GM21447 (cell line): ENCODE measurements around the gene TESMIN.

Experiments used
- ATAC-seq: cut with Tn5 transposase; IDR thresholded peaks from one replicate; pipeline ENCODE4 v1.9.1; 2021; ENCODE audit not compliant: unreplicated experiment

Gene TESMIN

DNA sequence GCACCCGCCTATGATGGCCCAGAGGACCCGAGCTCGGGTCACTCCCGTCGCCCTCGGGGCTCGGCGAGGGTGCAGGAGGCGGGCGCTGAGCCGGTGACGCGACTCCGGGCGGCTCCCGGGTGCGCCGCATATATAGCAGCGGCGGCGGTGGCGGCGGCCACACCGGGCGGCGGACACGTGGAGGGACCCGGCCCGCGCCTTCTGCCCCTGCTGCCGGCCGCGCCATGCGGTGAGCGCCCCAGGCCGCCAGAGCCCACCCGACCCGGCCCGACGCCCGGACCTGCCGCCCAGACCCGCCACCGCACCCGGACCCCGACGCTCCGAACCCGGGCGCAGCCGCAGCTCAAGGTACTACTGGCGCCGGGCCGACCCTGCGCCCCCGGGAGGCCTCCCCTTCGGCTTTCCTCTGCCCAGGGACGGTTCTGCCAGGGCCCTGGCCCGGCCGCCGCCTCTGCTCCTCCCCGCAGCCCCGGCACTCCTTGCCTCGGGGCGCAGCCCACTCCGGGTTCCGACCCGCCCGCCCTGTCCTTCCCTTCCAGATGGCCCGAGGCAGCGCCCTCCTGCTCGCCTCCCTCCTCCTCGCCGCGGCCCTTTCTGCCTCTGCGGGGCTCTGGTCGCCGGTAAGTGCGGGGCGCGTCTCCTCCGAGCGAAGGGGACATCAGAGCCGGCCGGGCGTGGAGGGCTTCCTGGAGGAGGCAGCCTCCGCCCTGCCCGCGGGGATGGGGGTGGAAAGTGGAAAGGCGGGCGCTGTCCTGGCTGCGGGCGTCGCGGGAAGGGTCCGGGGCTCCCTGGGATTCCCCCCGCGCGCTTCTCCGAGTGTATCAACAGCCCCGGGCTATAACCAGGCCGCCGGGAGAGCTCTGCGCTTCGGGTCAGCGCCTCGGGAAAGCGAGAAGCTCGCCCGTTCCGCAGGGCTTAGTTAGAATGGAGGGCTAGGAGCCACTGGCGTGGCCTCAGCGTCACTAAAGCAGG, 66.6 kb downstream of the TESMIN start, which contains the start of gene GAL:
Gene GAL, plus strand, starts transcription at position 160 of the 972 bp plus-strand sequence. Its CDS starts 380 bp downstream, at position 540.
- no peak for ATAC-seq

DNA sequence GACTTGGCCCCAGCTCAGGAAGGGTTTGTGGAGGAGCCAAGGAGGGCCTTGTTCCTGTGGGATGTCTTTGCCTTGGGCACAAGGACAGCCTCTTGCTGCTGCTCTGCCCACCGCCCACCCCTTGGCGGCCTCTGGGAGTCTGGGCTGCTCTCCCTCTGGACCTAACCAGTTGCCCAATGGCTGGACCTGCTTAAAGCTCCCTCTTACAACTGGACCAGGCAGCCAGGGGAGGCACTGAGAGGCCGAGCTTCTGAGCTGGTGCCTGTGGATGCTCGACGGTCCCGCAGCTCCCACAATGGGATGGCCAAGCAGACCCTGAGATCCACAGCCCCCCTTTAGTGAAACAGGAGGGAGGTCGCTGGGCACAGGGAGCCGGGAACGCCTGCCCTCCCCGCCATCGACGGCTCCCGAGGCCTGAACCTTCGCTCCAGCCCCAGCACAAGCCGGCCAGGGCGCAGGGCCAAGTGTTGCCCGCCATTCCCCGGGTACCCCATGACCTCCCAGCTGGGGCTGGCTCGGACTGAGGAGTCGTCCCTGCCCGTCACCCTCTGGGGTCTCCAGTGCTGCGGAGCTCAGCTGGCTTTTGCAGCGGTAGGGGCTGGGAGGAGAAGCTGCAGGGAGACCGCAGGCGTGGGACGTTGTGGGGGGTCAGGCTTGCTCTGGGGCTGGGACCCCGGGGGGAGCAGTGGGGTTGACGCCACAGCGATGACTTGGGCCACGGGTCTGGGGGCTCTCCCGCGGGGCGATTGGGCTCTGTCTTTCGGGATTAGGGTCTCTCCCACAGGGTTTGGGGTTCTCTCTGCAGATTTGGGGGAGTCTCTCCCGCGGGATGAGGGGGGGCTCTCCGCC, 67.6 kb downstream of the TESMIN start:
- no peak for ATAC-seq

DNA sequence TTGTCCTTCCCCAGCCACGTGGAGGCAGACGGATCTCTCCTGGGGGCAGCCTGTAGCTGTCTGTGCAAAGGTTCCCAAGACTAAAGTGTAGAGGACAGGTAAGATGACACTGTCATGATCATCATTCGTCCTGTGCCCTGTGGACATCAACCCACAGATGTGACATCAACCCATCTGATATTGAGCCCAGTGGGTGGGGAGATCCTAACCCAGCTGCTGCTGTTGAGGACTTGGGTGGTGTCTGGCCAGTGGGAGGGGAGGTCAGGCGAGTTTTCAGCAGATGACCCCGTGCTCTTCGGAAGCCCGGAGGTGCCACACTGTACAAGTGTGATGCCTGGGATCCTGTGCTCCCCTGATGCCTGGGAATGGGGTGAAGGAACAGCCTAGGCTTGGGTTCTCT, 68.2 kb downstream of the TESMIN start:
- no peak for ATAC-seq

DNA sequence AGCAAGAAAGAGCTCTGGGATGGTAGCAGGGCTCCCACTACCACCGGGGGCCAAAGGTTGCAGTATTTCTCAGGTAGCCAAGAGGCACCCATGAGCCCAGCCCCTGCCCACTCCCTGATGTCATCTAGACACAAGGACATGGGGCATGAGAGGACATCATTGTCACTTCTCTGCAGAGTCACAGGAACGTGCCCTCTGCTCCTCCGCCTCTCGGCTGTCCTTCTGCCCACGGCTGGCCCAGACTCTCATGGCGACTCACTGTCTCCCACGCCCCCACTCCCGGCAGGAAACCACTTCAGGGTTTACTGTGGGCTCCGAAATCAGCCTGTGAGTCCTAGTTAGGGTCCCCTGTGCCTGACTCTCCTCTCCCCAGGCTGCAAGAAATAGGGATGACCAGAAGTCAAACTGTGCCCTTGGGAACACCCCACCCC, 68.8 kb downstream of the TESMIN start:
- no peak for ATAC-seq

DNA sequence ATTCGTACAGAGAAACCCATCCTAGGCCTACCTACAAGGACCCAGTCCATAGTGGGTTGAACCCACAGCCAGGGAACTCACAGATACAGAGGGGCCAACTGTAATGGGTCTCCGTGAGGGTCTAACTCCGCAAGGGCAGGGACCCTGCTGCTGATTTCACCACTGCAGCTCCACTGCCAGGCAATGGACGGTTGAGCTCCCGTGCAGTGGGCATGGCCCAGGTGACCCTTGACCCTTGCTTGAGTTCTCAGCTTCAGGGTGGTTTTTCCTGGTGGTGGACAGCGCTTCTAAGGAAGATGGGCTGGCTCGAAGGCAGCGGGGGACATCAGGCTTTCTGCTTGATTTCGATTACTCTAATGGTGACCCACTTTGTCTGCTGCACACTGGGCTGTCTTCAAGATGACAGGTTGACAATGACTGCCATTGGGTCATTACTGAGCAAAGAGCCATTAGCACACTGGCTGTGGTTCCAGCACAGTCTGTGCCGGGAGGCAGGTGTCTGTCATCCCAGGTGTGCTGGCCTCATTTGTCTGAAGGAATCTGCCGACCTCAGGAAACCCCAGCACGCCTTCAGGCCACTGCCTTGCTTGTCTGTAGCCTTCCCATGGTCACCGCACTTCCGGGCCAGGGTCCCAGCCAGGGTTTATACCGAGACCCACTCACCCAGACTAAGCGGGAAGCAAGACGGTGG, 70.6 kb downstream of the TESMIN start:
- no peak for ATAC-seq

DNA sequence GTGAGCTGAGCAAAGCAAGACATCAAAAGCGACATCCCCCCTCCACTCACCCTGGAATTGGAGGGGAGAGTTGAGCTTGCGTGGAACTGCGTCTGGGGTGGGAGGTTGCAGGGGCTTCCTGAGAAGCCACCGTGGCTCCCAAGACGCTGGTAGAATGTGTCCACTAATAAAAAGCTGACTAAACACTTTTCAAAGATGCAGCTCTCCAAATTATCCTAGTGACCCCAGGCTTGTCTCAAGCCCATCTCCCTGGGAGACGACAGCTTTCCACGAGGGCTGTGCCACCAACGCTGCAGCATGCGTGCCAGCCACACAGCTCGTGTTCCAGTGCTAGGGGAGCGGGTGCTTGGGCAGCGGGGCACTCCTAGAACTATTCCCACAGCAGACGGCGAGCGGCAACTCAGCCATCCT, 73.3 kb downstream of the TESMIN start:
- no peak for ATAC-seq

DNA sequence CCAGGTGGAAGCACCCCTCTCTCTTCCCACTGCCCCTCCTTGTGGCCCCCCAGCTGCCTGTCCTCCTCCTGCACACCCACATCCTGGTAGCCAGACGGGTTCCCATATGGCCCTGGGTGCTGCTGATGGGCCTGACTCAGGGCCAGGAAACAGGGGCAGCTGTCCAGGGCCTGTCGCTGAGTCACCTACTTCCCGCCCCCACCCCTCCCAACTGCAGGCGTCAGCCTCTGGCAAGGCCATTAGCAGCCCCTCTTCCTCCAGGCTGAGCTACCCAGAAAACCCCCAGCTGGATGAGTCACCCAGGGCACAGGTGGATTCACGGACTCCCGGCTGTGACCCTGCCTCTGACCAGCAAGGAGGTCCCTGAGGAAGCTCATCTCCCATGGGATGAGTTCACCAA, 73.9 kb downstream of the TESMIN start:
- ATAC-seq, result no peak

DNA sequence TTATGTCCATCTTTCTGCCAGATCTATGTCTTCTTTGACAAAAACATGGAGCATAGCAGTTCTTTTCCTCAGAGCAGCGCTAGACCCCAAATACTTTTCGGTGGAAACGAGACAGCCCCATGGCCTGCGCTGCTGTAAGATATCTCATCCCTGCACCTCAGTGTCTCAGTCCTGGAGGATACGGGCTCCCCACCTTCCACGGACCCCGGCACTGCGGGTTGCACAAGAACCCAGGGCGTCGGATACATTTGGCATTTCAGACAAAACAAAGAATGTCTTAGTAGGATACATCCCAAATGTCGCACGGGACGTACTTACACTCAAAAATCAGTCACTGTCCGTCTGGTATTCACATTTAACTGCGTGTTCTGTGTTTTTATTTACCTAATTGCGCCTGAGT, 76.9 kb downstream of the TESMIN start:
- no peak for ATAC-seq

DNA sequence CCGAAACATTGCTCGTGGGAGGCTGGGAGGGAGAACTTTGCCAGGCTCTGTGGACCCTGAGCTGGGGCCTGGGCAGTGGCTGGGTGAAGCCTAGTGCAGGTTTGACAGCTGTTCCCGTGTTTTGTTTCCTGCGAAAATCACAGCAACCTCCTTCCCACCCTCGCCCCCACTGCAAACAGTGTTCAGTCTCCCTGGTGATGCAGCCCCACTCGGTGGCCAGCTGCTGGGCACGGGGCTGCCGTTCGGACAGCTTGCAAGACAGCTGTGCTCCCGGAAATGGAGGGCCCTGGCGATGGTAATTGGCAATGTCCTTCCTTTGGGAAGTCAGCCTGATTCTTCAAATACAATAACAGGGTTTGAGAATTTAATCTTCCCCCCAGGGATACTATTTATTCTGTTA, 77.3 kb downstream of the TESMIN start:
- ATAC-seq, result no peak

DNA sequence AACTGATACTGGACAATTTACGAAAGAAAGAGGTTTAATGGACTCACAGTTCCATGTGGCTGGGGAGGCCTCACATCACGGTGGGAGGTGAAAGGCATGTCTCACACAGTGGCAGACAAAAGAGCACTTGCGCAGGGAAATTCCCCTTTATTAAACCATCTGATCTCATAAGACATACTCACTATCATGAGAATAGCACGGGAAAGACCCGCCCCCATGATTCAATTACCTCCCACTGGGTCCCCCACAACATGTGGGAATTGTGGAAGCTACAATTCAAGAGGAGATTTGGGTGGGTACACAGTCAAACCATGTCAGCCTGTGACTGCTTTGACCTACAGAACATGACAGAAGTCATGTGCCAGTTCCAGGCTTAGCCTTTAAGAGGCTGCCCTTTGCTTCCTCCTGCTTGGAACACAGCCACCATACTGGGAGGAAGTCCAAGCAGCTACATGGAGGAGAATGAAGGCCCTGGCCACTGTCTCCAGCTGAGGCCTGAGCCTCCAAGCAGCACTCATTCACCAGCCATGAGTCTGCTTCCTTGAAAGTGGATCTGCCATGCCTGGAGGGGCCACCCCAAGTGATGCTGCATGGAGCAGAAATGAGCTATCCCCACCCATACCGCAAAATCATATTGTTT, 77.9 kb downstream of the TESMIN start:
- ATAC-seq, result no peak

DNA sequence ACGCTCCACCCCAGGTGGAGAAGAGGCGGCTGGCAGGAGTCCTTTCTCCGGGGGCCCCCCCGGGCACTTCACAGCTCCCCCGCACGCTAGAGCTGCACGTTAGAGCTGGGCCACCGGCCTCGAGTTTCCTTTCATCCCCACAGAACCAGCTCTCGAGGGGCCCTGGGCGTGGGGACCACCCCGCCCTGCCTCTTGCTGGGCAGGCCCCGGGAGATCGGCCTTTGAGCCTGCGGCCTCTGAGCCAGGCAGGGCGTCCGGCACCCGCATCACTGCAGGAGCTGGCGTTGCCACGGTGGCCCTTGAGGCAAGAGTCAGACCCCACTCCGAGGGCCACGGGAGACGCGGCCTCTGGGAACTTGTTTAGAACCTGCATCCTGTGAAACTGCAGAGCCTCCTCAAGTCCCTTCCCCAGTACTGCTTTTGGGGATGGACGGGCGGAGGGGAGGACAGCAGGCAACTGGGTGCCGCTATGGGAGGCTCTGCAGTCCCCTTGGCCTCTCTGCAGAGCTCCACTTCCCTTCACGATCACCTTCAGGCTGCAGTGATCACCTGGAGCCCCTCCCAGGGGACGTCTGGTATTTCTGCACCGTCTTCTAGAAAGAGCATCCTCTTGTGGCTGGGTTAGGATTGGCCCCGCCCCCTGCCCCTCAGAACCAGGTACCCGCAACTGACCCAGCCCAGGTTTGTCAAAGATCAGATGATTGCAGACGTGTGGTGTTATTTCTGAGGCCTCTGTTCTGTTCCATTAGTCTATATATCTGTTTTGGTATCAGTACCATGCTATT, 80.9 kb downstream of the TESMIN start:
- no peak for ATAC-seq

DNA sequence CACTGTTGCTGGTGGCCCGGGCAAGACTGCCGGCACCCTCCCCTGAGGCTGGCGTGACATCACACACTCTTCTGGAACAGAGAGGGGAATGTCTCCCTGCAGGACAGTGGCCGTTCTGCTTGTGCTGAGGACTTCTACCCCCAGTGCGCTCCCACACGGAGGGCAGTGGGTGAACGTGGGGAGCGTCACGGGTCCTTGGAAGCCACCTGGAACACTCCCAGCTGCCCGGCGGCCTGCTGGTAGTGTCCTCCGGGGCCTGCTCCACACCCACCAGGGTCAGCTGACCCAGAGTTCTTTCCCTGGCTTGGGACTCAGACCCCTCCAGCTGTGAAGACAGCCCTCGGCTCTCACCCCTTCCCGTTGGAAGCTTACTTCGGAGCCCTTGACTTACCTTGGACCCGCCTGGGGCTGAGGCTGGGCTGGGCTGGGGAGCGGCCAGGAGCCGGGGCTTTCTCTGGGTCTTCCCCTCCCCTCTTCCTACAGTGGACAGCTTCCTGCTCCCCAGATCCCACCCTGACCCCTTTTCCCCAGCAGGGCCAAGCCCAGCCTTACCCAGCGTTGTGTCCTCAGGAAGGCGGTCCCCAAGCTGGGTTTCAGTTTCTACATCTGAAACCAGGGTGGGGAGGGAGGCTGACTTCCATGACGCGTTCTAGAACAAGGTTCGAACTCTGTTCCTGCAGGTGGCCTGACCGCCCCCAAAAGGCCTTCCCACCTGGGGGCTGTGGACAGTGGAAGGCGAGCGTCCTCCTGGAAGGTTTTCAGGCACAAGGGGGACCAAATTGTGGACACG, 81.8 kb downstream of the TESMIN start:
- no peak for ATAC-seq

DNA sequence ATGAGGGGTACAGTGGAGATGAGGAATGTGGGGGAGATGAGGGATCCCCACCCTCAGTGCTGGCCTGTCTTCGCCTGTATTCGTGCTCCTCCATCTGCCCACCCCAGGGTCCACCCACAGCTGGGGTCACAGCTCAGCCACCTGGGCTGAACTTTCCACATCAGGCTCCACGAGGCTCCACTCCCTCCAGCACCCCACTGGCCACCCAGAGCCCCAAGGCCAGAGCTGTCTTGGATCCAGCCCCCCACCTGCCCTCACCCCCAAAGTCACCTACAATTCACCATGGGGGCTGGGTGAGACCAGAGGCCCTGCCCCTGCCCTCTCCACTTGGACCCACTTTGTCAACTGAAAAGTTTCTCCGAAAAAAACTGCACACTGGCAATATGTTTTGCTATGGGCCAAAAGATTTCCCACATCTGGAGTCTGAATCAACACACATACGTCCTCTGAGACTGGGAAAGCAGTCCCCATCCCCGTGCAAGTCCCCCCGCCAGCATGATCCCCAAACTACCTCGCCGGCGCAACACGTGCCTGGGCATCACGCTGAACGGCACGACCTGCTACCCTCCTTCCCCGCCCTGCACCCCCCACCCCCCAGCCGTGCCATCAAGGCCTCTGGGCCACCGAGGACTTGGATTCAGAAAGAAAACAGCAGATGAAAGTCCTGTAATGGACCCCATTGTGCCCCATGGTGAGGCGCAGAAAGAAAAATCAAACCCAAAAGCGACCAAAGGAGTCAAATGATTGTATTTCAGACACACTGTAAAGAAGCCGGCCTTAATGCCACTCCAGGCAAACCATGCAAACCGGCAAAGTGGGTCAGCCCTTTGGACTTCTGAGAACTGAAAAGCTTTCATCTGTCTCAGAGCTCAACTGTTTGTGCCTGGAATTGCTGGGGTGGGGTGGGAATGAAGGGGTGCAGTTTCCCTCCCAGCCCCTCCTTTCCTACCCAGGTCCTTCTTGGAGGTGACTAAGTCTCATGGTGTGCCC, 83.5 kb downstream of the TESMIN start:
- ATAC-seq, result no peak

DNA sequence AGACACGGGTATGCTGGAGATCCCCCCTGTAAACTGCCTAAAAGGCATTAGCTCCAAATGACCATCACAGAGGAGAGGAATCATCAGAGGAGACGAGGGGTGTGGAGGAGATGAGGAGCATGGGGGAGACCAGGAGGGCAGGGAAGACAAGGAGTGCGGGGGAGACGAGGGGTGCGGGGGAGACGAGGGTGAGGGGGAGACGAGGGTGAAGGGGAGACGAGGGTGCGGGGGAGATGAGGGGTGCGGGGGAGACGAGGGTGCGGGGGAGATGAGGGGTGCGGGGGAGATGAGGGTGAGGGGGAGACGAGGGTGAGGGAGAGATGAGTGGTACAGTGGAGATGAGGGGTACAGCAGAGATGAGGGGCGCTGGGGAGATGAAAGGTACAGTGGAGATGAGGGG, 84.5 kb downstream of the TESMIN start:
- no peak for ATAC-seq

DNA sequence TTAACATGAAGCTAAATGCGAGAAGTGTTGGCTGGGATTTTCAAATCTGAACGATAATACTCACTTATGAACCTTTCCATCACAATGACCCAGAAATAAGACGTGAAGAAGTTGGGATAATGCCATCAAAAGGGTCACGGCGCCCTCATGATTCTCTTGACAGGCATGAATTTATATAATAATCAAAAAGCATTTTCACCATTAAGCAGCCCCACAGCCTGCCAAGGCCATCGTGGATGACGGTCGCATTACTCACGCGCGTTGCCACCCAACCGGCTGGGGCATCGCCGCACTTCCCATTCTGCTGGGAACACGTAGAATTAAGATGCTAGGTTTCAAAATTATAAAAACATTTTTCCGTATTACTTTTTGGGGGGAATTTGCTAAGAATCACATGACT, 85.9 kb downstream of the TESMIN start:
- no peak for ATAC-seq

DNA sequence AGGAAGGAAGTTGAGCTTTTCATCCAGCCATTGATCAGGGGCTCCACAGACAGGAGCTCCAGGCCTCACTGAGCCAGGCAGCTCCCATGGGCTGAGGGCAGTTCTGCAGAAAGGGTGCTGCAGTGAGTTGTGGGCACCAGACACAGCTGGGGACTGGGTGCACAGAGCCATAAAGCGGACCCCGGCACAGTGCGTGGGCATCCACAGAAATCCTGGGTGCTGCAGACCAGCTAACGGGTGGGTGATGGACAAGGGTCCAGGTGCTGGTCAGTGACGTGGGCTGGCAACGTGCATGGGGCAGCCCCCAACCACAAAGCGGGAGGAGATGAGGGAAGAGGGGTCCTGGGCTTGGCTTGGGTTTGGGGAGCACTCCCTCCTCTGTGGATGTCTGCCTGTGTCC, 86.4 kb downstream of the TESMIN start:
- ATAC-seq, result no peak

DNA sequence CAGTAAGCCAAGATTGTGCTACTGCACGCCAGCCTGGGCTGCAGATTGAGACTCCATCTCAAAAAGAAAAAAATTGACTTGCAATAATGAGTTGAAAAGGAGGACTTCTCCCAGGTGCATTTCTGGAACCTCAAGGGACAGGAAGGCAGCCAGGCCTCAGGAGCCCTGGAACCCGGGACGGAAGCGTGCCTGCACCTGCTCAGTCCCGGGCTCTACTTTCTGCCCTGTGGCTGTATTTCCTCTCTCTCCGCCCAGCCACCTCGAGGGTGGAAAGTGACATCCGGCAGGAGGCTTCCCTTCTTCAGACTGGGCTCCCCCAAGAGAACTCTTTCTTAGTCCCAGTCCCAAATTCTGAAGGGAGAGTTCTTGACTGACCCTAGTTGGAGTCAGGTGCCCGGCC, 87.2 kb downstream of the TESMIN start:
- no peak for ATAC-seq

DNA sequence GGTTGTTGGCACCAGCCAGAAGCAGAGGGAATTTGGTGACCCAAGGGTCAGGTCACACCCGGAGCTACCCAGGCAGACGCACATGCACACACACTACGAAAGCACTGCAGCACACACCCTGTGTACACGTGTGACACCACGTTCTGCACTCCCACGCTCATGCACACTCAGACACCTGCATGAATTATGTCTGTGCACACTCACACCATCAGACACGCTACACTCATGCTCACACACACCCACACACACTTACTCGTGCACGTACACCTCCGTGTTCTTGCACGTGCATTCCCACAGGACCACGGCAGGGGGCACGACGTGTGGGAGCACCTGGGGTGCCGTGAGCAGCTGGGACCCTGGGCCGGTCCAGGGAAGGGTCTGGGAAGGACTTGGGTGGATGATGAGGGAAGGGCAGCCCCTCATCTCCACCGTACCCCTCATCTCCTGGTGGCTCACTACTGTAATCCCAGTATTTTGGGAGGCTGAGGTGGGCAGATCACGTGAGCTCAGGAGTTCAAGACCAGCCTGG, 87.8 kb downstream of the TESMIN start:
- no peak for ATAC-seq
